Measurements from ENCODE around the gene C11orf42. TPM values are rescaled to one million over a fixed set of nuclear protein-coding genes. Genes with fewer than 3 reads are reported as not detected.

The C11orf42 gene, protein sequence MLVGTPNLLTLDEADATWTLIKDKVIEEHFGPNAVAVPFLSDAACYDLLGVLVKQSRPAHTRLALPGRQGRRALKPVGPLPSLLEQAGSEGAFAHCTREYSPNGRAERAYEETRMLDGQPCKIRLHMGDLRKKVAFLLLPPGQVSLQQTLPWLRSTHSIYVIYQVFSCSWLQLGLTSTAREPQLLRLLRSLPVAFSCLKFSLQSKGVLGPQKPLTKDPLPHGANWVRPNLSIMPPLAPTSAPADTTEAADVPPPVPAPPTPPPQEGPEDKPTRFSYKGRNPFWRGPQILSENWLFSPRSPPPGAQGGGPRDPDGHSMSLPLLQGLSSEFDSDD
- total RNA-seq: not detected
- long read RNA-seq, donor 1: 0 reads
- long read RNA-seq, donor 2: 0 reads

DNA sequence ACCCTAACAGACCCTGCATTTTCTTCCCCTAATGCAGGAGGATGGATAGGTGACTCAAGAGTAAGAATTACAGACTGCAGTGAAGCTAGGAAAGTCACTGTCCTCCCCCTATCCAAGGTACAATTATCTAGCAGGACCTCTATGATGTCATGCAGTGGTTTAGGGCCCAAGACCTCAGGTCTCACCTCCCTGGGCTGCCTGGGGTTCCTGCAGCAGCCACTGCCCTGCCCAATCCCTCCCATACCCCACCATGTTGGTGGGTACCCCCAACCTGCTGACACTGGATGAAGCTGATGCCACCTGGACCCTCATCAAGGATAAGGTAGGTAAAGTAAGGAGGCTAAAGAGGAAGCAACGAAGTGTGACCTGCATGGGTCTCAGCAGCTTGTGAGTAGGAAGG, at the start of gene C11orf42:
TSS of gene C11orf42 (plus strand) at position 192 of the 400 bp plus-strand sequence. CDS start at position 251, 59 bp downstream.
- no peak for DNase-seq (ENCODE audit: low spot score)
- intact Hi-C loops (cut with DNase I): no loop called here

DNA sequence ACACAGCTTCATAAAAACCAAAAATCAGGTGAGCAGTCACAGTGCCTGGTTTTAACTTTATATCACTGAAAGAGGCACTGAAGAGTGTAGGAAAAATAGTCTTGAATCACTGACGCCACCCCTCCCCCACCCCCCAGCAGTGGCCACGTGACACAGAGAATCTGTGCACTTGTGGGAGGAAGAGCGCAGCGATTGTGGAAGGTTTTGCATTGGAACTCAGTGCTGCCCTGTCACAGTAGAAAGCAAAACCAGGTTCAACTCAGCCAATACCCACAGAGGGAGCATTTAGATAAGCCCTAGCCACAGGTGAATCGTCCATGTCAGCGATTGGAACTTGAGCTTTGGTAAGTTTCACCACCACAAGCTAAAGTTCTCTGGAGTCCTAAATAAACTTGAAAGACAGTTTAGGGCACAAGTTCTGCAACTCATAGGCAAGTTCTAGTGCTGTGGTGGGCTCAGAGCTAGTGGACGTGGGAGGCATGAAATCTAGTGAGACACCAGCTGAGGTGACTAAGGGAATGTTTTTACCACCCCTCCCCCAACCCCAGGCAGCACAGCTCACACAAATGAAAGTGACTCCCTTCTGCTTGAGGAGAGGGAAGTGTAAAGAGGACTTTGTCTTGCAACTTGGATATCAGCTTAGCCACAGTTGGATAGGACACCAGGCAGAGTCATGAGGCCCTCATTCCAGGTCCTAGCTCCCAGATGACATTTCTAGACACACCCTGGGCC, 48.6 kb upstream of the C11orf42 start:
- intact Hi-C loops (cut with DNase I): no loop called here
- DNase-seq (ENCODE audit: low spot score): no peak

DNA sequence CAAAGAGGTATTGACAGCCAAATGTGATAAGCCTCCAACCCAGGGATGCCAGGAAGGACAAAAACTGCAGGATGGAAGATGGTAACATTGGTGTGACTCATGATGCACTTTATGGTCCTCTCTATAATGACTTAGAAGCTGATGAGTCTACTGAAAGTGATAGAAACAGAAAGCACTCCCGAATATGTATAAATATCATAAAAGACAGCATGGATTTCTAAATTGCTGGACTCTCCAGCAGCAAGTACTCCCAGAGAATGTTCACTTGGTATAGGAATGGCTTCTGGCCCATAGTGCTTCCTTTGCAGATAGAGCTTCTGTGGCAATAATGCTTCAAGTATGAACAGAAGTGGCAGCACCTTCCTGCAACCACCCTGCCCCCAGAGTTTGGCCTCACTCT, 35.1 kb upstream of the C11orf42 start, which contains the start of gene OR52B2:
TSS of gene OR52B2 (minus strand) at position 101 of the 400 bp plus-strand sequence. CDS start at position 101, 0 bp downstream.
- DNase-seq (ENCODE audit: low spot score): no peak
- intact Hi-C loops (cut with DNase I): no loop called here

DNA sequence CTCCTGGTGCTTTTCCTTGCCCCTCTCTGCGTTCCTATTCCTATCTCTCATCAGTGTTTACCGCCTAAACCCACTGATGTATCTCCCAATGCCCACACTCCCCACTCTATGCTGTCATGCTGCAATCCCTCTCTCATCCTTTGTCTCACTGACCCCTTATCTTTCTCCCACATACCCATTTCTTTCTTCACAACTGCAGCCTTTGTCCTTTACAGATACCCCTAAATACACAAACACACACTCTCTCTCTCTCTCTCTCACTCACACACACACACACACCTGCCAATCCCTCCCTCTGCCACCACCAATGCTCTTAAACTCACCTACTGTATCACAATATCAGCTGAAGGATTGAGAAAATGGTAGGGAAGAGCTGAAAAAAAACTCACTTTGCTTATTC, 29.9 kb upstream of the C11orf42 start:
- no peak for DNase-seq (ENCODE audit: low spot score)
- intact Hi-C loops (cut with DNase I): no loop called here

DNA sequence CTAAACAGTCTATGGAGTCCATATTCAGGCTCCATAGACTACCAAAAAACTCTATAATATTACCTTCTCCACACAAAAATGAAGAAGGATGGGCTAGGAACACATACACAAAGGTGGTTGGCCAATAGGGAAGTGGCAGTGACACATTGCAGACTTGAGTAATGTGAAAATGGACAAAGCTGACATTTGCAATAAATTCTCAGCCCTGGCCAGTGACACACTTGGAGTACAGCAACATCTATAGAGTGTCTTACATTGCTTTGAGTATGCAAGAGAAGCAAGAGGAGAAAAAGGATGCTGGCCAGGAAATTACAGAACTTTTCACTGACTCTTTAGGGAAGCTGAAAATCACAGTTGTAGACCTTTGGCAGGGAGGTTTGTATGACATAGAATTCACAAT, 13.6 kb upstream of the C11orf42 start:
- intact Hi-C loops (cut with DNase I): no loop called here
- DNase-seq (ENCODE audit: low spot score): no peak

DNA sequence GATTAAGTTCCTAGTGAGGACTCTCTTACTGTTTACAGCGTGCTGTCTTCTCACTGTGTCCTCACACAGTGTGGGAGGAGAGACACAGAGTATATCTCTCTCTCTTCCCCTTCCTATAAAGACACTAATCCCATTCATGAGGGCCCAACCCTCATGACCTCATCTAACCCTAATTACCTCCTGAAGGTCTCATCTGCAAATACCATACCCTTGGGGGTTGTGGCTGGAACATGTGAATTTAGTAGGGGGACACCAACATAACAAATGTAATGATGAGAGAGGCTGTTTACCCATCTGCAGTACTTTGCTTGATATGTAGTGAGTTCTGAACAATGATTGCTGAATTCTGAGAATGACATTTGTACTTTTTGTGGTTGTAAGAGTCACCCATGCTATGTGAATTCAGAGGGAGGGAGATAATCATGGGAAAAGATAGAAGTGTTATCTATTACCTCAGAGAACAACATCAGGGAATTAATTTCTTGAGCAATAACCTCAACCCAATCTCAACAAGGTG, 11.2 kb upstream of the C11orf42 start:
- no peak for DNase-seq (ENCODE audit: low spot score)
- intact Hi-C loops (cut with DNase I): no loop called here

DNA sequence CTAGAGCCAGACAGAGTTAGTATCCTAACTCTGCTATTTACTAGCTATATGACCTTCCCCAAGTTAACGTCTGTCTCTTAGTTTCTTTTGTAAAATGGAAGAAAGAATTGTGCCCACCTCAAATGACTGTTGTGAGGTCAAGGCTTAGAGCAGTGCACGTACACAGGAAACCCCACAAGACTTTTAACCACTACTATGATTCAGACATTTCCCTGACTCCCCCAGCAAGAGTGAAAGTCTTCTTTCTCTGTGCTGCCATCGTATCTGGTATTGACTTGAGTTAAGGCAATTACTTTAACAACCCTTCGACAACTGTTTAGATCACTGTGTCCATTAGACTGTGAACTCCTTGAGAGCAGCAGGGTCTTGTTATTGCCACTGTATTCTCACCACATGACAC, 9.0 kb upstream of the C11orf42 start:
- intact Hi-C loops (cut with DNase I): no loop called here
- DNase-seq (ENCODE audit: low spot score): no peak

DNA sequence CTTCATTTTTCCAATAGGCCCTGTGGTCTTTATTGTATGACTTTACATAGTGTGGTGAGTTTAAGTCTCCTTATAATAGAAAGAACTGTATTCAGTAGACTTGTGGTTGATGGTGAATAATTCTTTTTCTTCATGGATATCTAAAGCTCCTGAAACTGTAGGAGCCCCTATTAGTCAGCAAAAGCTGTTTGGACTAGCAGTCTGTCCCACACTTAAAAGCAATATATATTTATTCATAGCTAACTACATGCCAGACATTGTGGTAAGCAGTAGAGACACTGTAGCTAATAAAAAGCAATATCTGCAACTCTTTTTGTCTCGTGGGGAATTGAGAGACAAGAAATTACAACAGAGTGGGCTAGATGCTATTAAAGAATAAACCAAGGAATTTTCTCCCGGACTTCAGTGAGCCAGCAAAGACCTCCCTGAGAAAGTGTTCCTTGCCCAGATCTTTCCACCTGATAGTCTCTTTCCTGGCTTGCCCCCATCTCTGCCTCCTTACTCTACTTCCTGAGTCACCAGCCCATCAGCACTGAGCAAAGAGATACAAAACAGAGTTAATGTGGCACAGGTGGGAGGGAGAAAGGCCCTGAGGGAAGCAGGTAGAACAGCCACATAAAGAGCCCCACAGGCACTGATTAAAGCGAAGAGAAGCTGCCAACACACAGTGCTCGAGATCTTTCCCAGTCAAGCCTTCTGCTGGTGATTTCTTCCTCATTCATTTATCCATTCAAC, 7.7 kb upstream of the C11orf42 start:
- intact Hi-C loops (cut with DNase I): no loop called here
- DNase-seq (ENCODE audit: low spot score): no peak

DNA sequence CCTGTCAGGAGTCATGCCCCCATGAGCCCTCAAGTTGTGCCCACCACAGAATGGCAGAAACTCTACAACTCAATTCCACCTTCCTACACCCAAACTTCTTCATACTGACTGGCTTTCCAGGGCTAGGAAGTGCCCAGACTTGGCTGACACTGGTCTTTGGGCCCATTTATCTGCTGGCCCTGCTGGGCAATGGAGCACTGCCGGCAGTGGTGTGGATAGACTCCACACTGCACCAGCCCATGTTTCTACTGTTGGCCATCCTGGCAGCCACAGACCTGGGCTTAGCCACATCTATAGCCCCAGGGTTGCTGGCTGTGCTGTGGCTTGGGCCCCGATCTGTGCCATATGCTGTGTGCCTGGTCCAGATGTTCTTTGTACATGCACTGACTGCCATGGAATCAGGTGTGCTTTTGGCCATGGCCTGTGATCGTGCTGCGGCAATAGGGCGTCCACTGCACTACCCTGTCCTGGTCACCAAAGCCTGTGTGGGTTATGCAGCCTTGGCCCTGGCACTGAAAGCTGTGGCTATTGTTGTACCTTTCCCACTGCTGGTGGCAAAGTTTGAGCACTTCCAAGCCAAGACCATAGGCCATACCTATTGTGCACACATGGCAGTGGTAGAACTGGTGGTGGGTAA, 6.1 kb upstream of the C11orf42 start, which contains the start of gene OR52W1:
TSS of gene OR52W1 (plus strand) at position 51 of the 637 bp plus-strand sequence. CDS start at position 51, 0 bp downstream.
- intact Hi-C loops (cut with DNase I): no loop called here
- peak; percentile 76 for DNase-seq (ENCODE audit: low spot score)

DNA sequence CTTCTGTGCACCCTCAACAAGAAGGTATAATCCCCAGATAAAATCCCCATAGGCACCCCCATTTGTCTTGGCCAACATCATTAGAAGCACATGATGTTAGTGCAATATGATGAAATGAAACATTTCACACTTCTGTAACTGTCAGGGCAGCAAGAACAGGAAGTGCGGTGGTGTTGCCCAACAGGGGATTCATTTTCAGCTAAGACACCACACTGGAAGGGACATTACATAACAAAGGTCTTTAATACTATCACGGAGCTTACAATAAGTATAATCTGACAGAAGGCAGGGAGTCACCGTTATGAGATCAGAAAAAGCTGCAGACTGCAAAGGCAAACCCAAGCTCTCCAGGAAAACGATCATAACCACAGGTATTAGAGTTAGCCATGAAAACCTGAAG, 4.4 kb upstream of the C11orf42 start:
- intact Hi-C loops (cut with DNase I): no loop called here
- DNase-seq (ENCODE audit: low spot score): peak; percentile 90

DNA sequence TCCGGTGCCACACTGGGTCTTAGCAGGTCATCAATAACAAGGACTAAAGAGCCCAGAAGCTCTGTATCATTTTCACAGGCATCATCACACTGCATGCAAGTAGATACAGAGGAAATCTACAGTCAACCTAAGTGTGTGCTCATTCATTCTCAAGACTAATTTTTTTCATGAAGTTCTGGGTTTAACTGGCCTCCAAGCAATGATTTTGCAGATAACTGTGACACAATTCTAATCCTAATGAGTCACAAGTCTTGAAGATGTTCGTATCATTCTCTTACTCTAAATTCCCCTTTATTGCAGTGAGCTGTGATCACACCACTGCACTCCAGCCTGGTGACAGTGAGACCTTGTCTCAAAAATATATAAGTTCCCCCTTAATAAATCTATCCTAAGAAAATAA, 3.9 kb upstream of the C11orf42 start:
- intact Hi-C loops (cut with DNase I): no loop called here
- DNase-seq (ENCODE audit: low spot score): no peak

DNA sequence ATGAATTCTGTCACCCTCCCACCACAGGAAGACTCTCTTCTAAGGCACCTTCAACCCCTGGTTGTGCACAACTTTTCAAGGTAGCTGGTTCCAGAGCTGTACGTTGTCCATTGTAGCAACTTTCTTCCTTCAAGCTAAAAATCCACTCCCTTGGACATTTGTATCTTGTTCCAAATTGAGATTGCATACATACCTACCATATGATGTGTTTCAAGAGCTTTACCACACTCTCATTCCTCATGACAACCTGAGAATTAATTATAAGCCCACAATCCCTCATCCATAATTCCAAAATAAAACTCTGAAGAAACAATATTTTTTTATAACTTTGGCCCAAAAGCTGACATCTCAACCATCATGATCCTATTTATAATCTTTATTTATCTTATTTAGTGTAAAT, 3.3 kb upstream of the C11orf42 start:
- DNase-seq (ENCODE audit: low spot score): no peak
- intact Hi-C loops (cut with DNase I): no loop called here

DNA sequence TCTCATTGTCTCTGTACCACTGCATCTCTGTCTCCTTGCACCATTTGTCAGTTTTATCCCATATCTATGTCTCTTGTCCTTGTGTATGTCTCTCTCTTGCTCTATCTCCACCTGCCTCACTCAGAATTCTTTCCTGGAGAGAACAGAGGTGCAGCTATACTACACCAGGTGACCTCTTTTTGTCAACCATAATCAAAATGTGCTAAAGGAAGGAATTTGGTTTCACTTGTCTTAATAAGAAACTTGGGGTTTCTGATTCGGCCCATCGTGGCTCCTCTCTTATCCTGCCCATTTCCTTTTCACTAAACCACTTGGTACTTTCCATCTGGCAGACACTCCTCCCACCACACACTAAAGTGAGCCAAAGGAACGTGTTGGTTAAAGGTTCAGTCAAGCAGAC, 2.0 kb upstream of the C11orf42 start:
- intact Hi-C loops (cut with DNase I): no loop called here
- no peak for DNase-seq (ENCODE audit: low spot score)

DNA sequence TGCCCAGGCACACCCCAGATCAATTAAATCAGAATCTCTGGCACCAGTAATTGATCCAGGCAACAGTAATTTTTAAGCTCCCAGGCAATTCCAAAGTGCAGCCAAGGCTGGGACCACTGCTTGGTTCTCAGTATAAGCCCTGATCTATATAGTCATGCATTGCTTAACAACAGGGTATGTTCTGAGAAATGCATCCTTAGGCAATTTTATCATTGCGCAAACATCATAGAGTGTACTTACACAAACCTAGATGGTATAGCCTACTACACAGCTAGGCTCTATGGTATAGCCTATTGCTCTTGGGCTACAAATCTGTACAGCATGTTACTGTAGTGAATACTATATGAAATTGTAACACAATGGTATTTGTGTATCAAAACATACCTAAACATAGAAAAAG, 651 bp upstream of the C11orf42 start:
- intact Hi-C loops (cut with DNase I): no loop called here
- DNase-seq (ENCODE audit: low spot score): no peak

DNA sequence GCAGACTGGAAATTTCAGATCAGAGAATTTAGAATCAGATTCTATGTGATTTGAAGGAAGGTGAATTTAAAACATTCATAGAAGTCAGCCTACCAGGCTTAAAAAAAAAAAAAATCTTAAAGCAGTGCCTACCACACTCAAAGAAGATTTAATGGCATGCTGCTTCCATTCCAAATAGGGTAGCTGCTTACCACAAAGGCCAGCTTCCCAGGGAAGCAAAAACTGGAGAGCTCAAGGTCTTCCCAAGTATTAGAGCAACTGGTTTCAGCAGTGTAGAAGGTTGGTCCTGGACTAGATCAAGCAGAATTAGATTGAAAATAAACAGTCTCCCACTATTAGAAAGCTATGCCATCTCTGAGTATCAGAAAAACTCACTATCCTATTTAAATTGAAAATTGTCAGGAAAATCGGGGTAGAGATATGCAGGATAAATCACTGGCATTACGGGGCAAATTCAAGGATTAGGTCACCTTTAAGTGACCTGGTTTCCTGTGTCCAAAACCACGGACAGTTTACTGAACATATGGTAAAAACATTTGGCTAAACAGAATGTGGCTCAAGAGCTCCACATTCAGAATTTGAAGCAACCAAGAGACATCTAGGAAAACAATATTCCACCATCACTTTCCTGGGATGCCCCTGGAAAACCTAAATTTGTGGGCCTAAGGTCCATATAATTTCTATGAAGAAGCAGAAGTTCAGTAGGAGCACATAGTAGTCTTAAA, 1.3 kb downstream of the C11orf42 start:
- intact Hi-C loops (cut with DNase I): no loop called here

DNA sequence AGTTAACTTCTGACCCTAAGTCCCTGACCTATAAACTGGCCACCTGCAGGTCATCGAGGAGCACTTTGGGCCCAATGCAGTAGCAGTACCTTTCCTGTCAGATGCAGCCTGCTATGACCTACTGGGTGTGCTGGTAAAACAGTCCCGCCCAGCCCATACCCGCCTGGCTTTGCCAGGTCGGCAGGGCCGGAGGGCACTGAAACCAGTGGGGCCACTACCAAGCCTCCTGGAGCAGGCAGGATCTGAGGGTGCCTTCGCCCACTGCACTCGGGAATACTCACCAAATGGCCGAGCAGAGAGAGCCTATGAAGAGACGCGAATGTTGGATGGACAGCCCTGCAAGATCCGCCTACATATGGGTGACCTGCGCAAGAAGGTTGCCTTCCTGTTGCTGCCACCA, 4.4 kb downstream of the C11orf42 start:
- DNase-seq (ENCODE audit: low spot score): no peak
- intact Hi-C loops (cut with DNase I): no loop called here

More for the DNA sequence above, 1.3 kb downstream of the C11orf42 start:
- DNase-seq (ENCODE audit: low spot score): no peak

DNA sequence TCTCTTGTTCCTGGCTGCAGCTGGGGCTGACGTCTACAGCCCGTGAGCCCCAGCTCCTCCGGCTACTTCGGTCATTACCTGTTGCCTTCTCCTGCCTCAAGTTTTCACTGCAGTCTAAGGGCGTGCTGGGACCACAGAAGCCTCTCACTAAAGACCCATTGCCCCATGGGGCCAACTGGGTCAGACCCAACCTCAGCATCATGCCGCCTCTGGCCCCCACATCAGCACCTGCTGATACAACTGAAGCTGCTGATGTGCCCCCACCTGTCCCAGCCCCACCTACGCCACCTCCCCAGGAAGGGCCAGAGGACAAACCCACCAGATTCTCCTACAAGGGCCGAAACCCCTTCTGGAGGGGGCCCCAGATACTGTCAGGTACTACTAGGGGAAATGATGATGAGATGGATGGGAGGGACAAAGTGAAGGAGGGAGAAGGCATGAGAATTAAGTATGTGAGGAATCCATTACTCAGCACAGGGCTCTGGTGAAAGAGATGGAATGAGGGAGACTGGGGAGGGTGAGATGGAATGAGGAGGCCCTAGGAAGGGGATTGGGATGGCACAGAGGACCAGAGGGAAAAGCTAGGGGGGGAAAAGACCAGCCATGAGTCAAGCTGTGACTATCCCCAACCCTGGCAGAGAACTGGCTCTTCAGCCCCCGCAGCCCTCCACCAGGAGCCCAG, 5.1 kb downstream of the C11orf42 start:
- intact Hi-C loops (cut with DNase I): no loop called here
- no peak for DNase-seq (ENCODE audit: low spot score)

DNA sequence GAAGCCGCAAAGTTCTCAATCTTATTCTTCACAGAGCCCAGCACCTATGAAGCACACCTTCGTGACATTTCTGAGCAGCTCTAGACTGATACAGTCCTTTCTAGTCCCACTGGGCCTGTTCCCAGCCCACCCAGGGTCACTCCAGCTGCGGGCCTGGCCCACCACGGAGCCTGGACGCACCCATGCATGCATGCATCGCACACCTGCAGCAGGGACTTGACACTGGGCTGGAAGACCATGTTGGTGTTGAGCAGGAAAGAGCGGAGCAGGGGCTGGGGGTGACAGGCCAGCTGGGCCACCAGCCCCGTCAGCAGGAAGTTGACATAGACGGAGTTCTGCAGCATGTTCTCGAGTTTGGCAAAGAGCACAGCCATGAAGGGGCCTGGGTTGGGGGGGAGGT, 9.2 kb downstream of the C11orf42 start:
- DNase-seq (ENCODE audit: low spot score): no peak
- intact Hi-C loops (cut with DNase I): no loop called here

Data from posterior vena cava (tissue), 2 donors.